GM23338 (cell line): ENCODE data around the gene DPP10. TPM values are rescaled to one million over a fixed set of nuclear protein-coding genes. Genes with fewer than 3 reads are reported as not detected.

Experiments used
- ATAC-seq: fragments of 200-7000 bp; cut with Tn5 transposase; 3 replicates; pipeline ENCODE4 v1.9.1; 2020
- DNase-seq: peaks from one replicate; pipeline ENCODE4 v3.0.0-alpha.2; 2015; ENCODE audit warnings: low spot score
- H2AFZ ChIP-seq: fragments of 200-600 bp; sonication (generic); 2 replicates; pipeline ENCODE4 v1.8.0; 2016; ENCODE audit warnings: antibody characterized with exemption, mild to moderate bottlenecking, moderate library complexity
- H3F3A ChIP-seq: fragments of 200-600 bp; sonication (generic); replicated peaks from 2 replicates; pipeline ENCODE4 v1.8.0; 2017; ENCODE audit warnings: antibody characterized with exemption, mixed run types, low read depth
- H3K27ac ChIP-seq: fragments of 200-600 bp; sonication (generic); 2 replicates; pipeline ENCODE4 v1.6.1; 2016; ENCODE audit warnings: low read depth
- H3K27me3 ChIP-seq: fragments of 200-600 bp; sonication (generic); 2 replicates; pipeline ENCODE4 v1.8.0; 2016; ENCODE audit warnings: mild to moderate bottlenecking, mixed run types, moderate library complexity; ENCODE audit not compliant: insufficient read depth
- H3K36me3 ChIP-seq: fragments of 200-600 bp; sonication (generic); 2 replicates; pipeline ENCODE4 v1.8.0; 2016; ENCODE audit warnings: mild to moderate bottlenecking; ENCODE audit not compliant: insufficient read depth
- H3K4me1 ChIP-seq: fragments of 200-600 bp; sonication (generic); 2 replicates; pipeline ENCODE4 v1.8.0; 2016; ENCODE audit warnings: mild to moderate bottlenecking, moderate library complexity; ENCODE audit not compliant: insufficient read depth
- H3K4me2 ChIP-seq: fragments of 200-600 bp; sonication (generic); 2 replicates; pipeline ENCODE4 v1.7.1; 2017; ENCODE audit warnings: mixed run types
- H3K4me3 ChIP-seq: fragments of 200-600 bp; sonication (generic); 2 replicates; pipeline ENCODE4 v1.6.1; 2016; ENCODE audit warnings: mixed run types
- H3K79me2 ChIP-seq: fragments of 200-600 bp; sonication (generic); replicated peaks from 2 replicates; pipeline ENCODE4 v1.8.0; 2017; ENCODE audit warnings: mild to moderate bottlenecking; ENCODE audit not compliant: insufficient read depth
- H3K9me2 ChIP-seq: fragments of 200-600 bp; sonication (generic); 2 replicates; pipeline ENCODE4 v1.8.0; 2017; ENCODE audit not compliant: insufficient read depth
- H4K20me1 ChIP-seq: fragments of 200-600 bp; sonication (generic); replicated peaks from 2 replicates; pipeline ENCODE4 v1.8.0; 2017; ENCODE audit warnings: mild to moderate bottlenecking; ENCODE audit not compliant: insufficient read depth
- H3K27ac Mint-ChIP-seq: 2 replicates; pipeline ENCODE4 v1.8.0; 2020; ENCODE audit warnings: inconsistent platforms, mild to moderate bottlenecking, moderate library complexity, mixed read lengths
- H3K27me3 Mint-ChIP-seq: 3 replicates; pipeline ENCODE4 v1.8.0; 2022; ENCODE audit warnings: low read depth, mild to moderate bottlenecking, moderate library complexity, mixed read lengths, inconsistent platforms; ENCODE audit not compliant: insufficient read depth, poor library complexity
- H3K36me3 Mint-ChIP-seq: 3 replicates; pipeline ENCODE4 v1.8.0; 2021; ENCODE audit warnings: low read depth, mild to moderate bottlenecking, inconsistent platforms, moderate library complexity, mixed read lengths
- H3K4me1 Mint-ChIP-seq: 3 replicates; pipeline ENCODE4 v1.8.0; 2020; ENCODE audit warnings: mild to moderate bottlenecking, inconsistent platforms, mixed read lengths
- H3K4me3 Mint-ChIP-seq: 3 replicates; pipeline ENCODE4 v1.8.0; 2021; ENCODE audit warnings: moderate library complexity, mild to moderate bottlenecking, inconsistent platforms, mixed read lengths
- H3K9me3 Mint-ChIP-seq: 3 replicates; pipeline ENCODE4 v1.8.0; 2020; ENCODE audit warnings: moderate library complexity, mild to moderate bottlenecking, inconsistent platforms, mixed read lengths
- ETS1 ChIP-seq: IDR thresholded peaks from 2 replicates; pipeline ENCODE4 v1.6.1; 2016; ENCODE audit warnings: antibody characterized with exemption
- EZH2 ChIP-seq: fragments of 200-600 bp; sonication (generic); IDR thresholded peaks from one replicate; pipeline ENCODE4 v1.8.0; 2017; ENCODE audit warnings: antibody characterized with exemption, mild to moderate bottlenecking, low read depth; ENCODE audit not compliant: unreplicated experiment
- EZH2phosphoT487 ChIP-seq: fragments of 200-600 bp; sonication (generic); IDR thresholded peaks from one replicate; pipeline ENCODE4 v1.8.1; 2018; ENCODE audit warnings: antibody characterized with exemption; ENCODE audit not compliant: unreplicated experiment
- JUNB ChIP-seq: IDR thresholded peaks from one replicate; pipeline ENCODE4 v1.6.1; 2016; ENCODE audit warnings: antibody characterized with exemption; ENCODE audit not compliant: unreplicated experiment
- ZNF114 ChIP-seq: fragments of 250-450 bp; sonication (Bioruptor Pico); IDR thresholded peaks from 2 replicates; pipeline ENCODE4 v1.5.0; 2020; ENCODE audit warnings: mild to moderate bottlenecking, moderate library complexity
- ZNF462 ChIP-seq: fragments of 250-450 bp; sonication (Bioruptor Pico); IDR thresholded peaks from 2 replicates; pipeline ENCODE4 v1.5.0; 2020; ENCODE audit warnings: mild to moderate bottlenecking, moderate library complexity
- polyA plus RNA-seq: library from polyadenylated mRNA; unstranded; fragments of >200 nt; fragmentation: Nextera tagmentation; extraction: Ambion mirVana; gene quantifications from 2 replicates; pipeline ENCODE4 v1.2.1, GENCODE V29; 2016
- total RNA-seq: library from RNA; depleted of rRNA; stranded (reverse); fragments of >200 nt; shearing (Covaris generic); gene quantifications from 2 replicates; pipeline ENCODE4 v1.2.3, GENCODE V29; 2014
- TF ChIP-seq, protein P1 (sequence below): IDR thresholded peaks from one replicate; pipeline ENCODE4 v1.6.1; 2018; ENCODE audit warnings: antibody characterized with exemption; ENCODE audit not compliant: unreplicated experiment

DPP10 gene
- total and polyA plus RNA-seq, 2 experiments from 2014 or later, result 3.6 to 14.8 TPM

DNA sequence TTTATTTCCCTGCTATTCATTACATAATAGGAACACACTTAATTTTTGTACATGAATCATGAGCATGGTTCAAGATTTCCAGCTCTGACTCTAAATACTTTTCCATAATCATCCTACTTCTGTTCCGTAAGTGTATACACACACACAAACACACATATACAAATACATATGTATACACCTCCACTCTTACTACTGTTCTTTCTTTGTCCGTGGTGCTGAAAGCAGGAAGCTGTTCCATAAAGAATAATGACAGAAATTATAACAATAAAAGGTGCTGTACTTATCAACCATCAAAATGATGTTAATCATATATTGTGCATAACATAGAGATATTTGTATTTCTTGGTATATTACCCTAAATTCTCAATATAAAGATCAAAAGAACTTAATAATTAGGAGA, 776.9 kb downstream of the DPP10 start:
- peaks cover 9% of the 10 kb centered on the region for H3K4me1 ChIP-seq
- H3K4me3 ChIP-seq, result no peak overlapping the region
- ATAC-seq, result no peak

DNA sequence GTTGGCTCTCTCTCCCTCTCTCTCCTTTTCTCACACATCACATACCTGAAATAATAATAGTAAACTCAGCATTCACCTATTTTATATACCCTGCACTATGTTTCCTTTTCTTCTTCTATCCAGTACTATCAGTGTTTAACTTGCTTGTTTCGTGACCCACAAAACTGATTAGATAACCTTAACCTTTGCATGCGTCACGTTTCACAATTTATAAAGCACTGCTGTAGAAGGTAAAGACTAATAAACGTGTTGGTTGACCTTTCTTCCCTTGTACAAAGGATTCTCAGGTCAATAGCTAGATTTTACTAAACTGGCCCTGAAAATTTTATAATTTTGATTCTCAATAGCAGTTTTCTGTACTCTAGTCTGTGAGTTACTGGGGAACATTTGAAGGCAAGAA, 791.7 kb downstream of the DPP10 start:
- peaks cover 4% of the 10 kb centered on the region; the same call in 1 of the 3 replicates for H3K36me3 Mint-ChIP-seq
- no peaks in the 10 kb centered on the region for H3K27me3 ChIP-seq
- DNase-seq, result no peak
- H3K36me3 ChIP-seq, result no peaks in the 10 kb centered on the region
- H3K27ac Mint-ChIP-seq, result no peak overlapping the region
- no peaks in the 10 kb centered on the region for H3K9me3 Mint-ChIP-seq
- H3K4me3 Mint-ChIP-seq, result no peak overlapping the region
- peaks cover 1% of the 10 kb centered on the region for H3K27me3 Mint-ChIP-seq
- no peaks in the 10 kb centered on the region for H3F3A ChIP-seq
- no peak for ATAC-seq
- H3K27ac ChIP-seq, result no peak overlapping the region
- no peaks in the 10 kb centered on the region for H3K9me2 ChIP-seq
- H4K20me1 ChIP-seq, result no peaks in the 10 kb centered on the region
- no peak overlapping the region for H2AFZ ChIP-seq
- H3K4me1 Mint-ChIP-seq, result peaks cover 10% of the 10 kb centered on the region; the same call in 2 of the 3 replicates
- H3K4me1 ChIP-seq, result peaks cover 4% of the 10 kb centered on the region; the same call in 1 of the 2 replicates
- no peak overlapping the region for H3K4me3 ChIP-seq
- H3K4me2 ChIP-seq, result no peak overlapping the region
- H3K79me2 ChIP-seq, result peaks cover 16% of the 10 kb centered on the region
- TF ChIP-seq JUNB, result no peak
- no peak for TF ChIP-seq ZNF462 (CRISPR knock-in tag)

More for the DNA sequence above, 776.9 kb downstream of the DPP10 start:
- no peaks in the 10 kb centered on the region for H3K9me3 Mint-ChIP-seq
- H3K79me2 ChIP-seq, result no peaks in the 10 kb centered on the region
- TF ChIP-seq JUNB (no peak), EZH2 (no peak), EZH2phosphoT487 (no peak), ETS1 (no peak), ZNF114 (no peak)
- TF ChIP-seq, protein P1, sequence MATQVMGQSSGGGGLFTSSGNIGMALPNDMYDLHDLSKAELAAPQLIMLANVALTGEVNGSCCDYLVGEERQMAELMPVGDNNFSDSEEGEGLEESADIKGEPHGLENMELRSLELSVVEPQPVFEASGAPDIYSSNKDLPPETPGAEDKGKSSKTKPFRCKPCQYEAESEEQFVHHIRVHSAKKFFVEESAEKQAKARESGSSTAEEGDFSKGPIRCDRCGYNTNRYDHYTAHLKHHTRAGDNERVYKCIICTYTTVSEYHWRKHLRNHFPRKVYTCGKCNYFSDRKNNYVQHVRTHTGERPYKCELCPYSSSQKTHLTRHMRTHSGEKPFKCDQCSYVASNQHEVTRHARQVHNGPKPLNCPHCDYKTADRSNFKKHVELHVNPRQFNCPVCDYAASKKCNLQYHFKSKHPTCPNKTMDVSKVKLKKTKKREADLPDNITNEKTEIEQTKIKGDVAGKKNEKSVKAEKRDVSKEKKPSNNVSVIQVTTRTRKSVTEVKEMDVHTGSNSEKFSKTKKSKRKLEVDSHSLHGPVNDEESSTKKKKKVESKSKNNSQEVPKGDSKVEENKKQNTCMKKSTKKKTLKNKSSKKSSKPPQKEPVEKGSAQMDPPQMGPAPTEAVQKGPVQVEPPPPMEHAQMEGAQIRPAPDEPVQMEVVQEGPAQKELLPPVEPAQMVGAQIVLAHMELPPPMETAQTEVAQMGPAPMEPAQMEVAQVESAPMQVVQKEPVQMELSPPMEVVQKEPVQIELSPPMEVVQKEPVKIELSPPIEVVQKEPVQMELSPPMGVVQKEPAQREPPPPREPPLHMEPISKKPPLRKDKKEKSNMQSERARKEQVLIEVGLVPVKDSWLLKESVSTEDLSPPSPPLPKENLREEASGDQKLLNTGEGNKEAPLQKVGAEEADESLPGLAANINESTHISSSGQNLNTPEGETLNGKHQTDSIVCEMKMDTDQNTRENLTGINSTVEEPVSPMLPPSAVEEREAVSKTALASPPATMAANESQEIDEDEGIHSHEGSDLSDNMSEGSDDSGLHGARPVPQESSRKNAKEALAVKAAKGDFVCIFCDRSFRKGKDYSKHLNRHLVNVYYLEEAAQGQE, result peak; percentile 64
- H4K20me1 ChIP-seq, result no peaks in the 10 kb centered on the region
- no peak overlapping the region for H3K4me2 ChIP-seq
- no peaks in the 10 kb centered on the region for H3K27me3 ChIP-seq
- H3K36me3 ChIP-seq, result no peaks in the 10 kb centered on the region
- no peak overlapping the region for H3K27ac Mint-ChIP-seq
- H3F3A ChIP-seq, result no peaks in the 10 kb centered on the region
- peaks cover 3% of the 10 kb centered on the region; the same call in 2 of the 3 replicates for H3K36me3 Mint-ChIP-seq
- H3K4me1 Mint-ChIP-seq, result peaks cover 7% of the 10 kb centered on the region; the same call in 2 of the 3 replicates
- H3K27ac ChIP-seq, result no peak overlapping the region
- H3K9me2 ChIP-seq, result no peaks in the 10 kb centered on the region
- H3K4me3 Mint-ChIP-seq, result no peak overlapping the region
- H2AFZ ChIP-seq, result no peak overlapping the region
- DNase-seq, result no peak
- no peaks in the 10 kb centered on the region for H3K27me3 Mint-ChIP-seq
